Stomach (tissue), 4 donors: Measurements from ENCODE around the gene CD300LF.

ENCODE experiments used
- POLR2A ChIP-seq, 4 donors: fragments of 450-650 bp; IDR thresholded peaks; one replicate each; pipeline ENCODE4 v1.6.1; 2016; ENCODE audit warnings: antibody characterized with exemption in 4 of 4, control low read depth in 2 of 4, mild to moderate bottlenecking in 1 of 4, moderate library complexity in 1 of 4
- POLR2AphosphoS5 ChIP-seq, 3 donors: sonication (generic); formaldehyde crosslinking; IDR thresholded peaks; one replicate each; pipeline ENCODE4 v1.6.1; 2016; ENCODE audit warnings: antibody characterized with exemption in 3 of 3
- TF ChIP-seq, protein P1 (sequence below), 7 experiments: fragments of 450-650 bp in 4 of 7; fragments of 200-600 bp in 3 of 7; sonication (generic) in 3 of 7; IDR thresholded peaks; one replicate each; pipeline ENCODE4 v1.5.1; 2016 to 2019; ENCODE audit warnings: antibody characterized with exemption in 7 of 7, control low read depth in 2 of 7, mild to moderate bottlenecking in 1 of 7

GRCh38 chr17:74703311-74703710, 9.4 kb downstream of the CD300LF start:
- TF ChIP-seq, protein P1, sequence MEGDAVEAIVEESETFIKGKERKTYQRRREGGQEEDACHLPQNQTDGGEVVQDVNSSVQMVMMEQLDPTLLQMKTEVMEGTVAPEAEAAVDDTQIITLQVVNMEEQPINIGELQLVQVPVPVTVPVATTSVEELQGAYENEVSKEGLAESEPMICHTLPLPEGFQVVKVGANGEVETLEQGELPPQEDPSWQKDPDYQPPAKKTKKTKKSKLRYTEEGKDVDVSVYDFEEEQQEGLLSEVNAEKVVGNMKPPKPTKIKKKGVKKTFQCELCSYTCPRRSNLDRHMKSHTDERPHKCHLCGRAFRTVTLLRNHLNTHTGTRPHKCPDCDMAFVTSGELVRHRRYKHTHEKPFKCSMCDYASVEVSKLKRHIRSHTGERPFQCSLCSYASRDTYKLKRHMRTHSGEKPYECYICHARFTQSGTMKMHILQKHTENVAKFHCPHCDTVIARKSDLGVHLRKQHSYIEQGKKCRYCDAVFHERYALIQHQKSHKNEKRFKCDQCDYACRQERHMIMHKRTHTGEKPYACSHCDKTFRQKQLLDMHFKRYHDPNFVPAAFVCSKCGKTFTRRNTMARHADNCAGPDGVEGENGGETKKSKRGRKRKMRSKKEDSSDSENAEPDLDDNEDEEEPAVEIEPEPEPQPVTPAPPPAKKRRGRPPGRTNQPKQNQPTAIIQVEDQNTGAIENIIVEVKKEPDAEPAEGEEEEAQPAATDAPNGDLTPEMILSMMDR (IDR thresholded peaks at IDR 0.05) = no peak
- TF ChIP-seq POLR2A (IDR thresholded peaks at IDR 0.05) (no peak), POLR2AphosphoS5 (IDR thresholded peaks at IDR 0.05) (no peak)
